Nephron (organoid): ENCODE results near the gene C5orf58.
A peak's percentile ranks its signal among the peaks of the same experiment; 100 is the strongest.

ENCODE experiments used
- H3K27ac Mint-ChIP-seq, 3 experiments: 2 replicates each; pipeline ENCODE4 v1.8.0; 2020; ENCODE audit warnings: mixed read lengths in 3 of 3, mild to moderate bottlenecking in 2 of 3, moderate library complexity in 1 of 3
- H3K27me3 Mint-ChIP-seq: 2 replicates; pipeline ENCODE4 v1.8.0; 2021; ENCODE audit warnings: low read depth, mild to moderate bottlenecking, moderate library complexity, mixed read lengths
- H3K36me3 Mint-ChIP-seq: 2 replicates; pipeline ENCODE4 v1.8.0; 2020; ENCODE audit warnings: low read depth, mixed read lengths
- H3K4me1 Mint-ChIP-seq: 2 replicates; pipeline ENCODE4 v1.8.0; 2020; ENCODE audit warnings: mixed read lengths
- H3K4me3 Mint-ChIP-seq, 3 experiments: 2 replicates each; pipeline ENCODE4 v1.8.0; 2020; ENCODE audit warnings: mild to moderate bottlenecking in 3 of 3, mixed read lengths in 3 of 3, moderate library complexity in 2 of 3
- H3K9me3 Mint-ChIP-seq: 2 replicates; pipeline ENCODE4 v1.8.0; 2020; ENCODE audit warnings: mixed read lengths
- CTCF ChIP-seq, 3 experiments: fragments of 200-600 bp; sonication (generic); IDR thresholded peaks; one replicate each; pipeline ENCODE4 v1.5.0; 2021; ENCODE audit warnings: antibody characterized with exemption in 3 of 3; ENCODE audit not compliant: unreplicated experiment in 3 of 3

Gene C5orf58

GRCh38 chr5:170252720-170253350, 20.1 kb downstream of the C5orf58 start:
- H3K36me3 Mint-ChIP-seq = no peaks in the 10 kb centered on the region

GRCh38 chr5:170254056-170254455, 21.3 kb downstream of the C5orf58 start:
- TF ChIP-seq CTCF (IDR thresholded peaks at IDR 0.05; ENCODE audit: unreplicated experiment in 3 of 3) = no peak
- Mint-ChIP-seq H3K4me3 (no peak overlapping the region), H3K4me1 (peaks cover 37% of the 10 kb centered on the region), H3K27me3 (peaks cover 31% of the 10 kb centered on the region), H3K9me3 (no peaks in the 10 kb centered on the region), H3K36me3 (no peaks in the 10 kb centered on the region), H3K27ac (peak overlapping the region in 1 of 3 experiments; percentile 2)

More at GRCh38 chr5:170252720-170253350, 20.1 kb downstream of the C5orf58 start:
- TF ChIP-seq CTCF (IDR thresholded peaks at IDR 0.05; ENCODE audit: unreplicated experiment in 3 of 3) = no peak
- peaks cover 31% of the 10 kb centered on the region for H3K27me3 Mint-ChIP-seq
- H3K4me3 Mint-ChIP-seq = no peak overlapping the region
- H3K9me3 Mint-ChIP-seq = no peaks in the 10 kb centered on the region
- no peak overlapping the region for H3K27ac Mint-ChIP-seq
- peaks cover 33% of the 10 kb centered on the region for H3K4me1 Mint-ChIP-seq

GRCh38 chr5:170256571-170256970, 23.8 kb downstream of the C5orf58 start:
- Mint-ChIP-seq H3K36me3 (no peaks in the 10 kb centered on the region), H3K4me1 (peaks cover 38% of the 10 kb centered on the region), H3K27me3 (peaks cover 32% of the 10 kb centered on the region), H3K4me3 (no peak overlapping the region), H3K9me3 (no peaks in the 10 kb centered on the region), H3K27ac (peak overlapping the region in 2 of 3 experiments; percentile 28 to 48)
- TF ChIP-seq CTCF (IDR thresholded peaks at IDR 0.05; ENCODE audit: unreplicated experiment in 3 of 3) = no peak

GRCh38 chr5:170257370-170257769, 24.6 kb downstream of the C5orf58 start:
- no peak overlapping the region for H3K4me3 Mint-ChIP-seq
- no peak overlapping the region for H3K27ac Mint-ChIP-seq
- TF ChIP-seq CTCF (IDR thresholded peaks at IDR 0.05; ENCODE audit: unreplicated experiment in 3 of 3) = no peak
- H3K27me3 Mint-ChIP-seq = peaks cover 26% of the 10 kb centered on the region
- peaks cover 38% of the 10 kb centered on the region for H3K4me1 Mint-ChIP-seq
- H3K9me3 Mint-ChIP-seq = no peaks in the 10 kb centered on the region
- H3K36me3 Mint-ChIP-seq = no peaks in the 10 kb centered on the region

GRCh38 chr5:170261528-170262043, 28.8 kb downstream of the C5orf58 start:
- Mint-ChIP-seq H3K9me3 (no peaks in the 10 kb centered on the region), H3K4me1 (peaks cover 43% of the 10 kb centered on the region), H3K4me3 (no peak overlapping the region), H3K27me3 (peaks cover 21% of the 10 kb centered on the region), H3K27ac (no peak overlapping the region), H3K36me3 (no peaks in the 10 kb centered on the region)
- no peak for TF ChIP-seq CTCF (IDR thresholded peaks at IDR 0.05; ENCODE audit: unreplicated experiment in 3 of 3)
